GM12891 (cell line): ENCODE data around the gene DCTN5.

ENCODE experiments used
- DNase-seq: peaks from one replicate; pipeline ENCODE4 v3.0.0; 2011; ENCODE audit warnings: low spot score; ENCODE audit not compliant: insufficient read length
- FAIRE-seq: peaks from 2 replicates; lab custom pipeline; 2011; peaks lifted over from hg19 to GRCh38; lab: Jason Lieb, UNC
- PAX5 ChIP-seq: IDR thresholded peaks from 2 replicates; pipeline ENCODE4 v1.6.1; 2011; ENCODE audit warnings: low read length, moderate library complexity, mild to moderate bottlenecking; ENCODE audit not compliant: insufficient read depth, severe bottlenecking
- POLR2A ChIP-seq: IDR thresholded peaks from 2 replicates; pipeline ENCODE4 v1.6.1; 2011; ENCODE audit warnings: low read depth, low read length, control low read depth
- POLR2AphosphoS5 ChIP-seq: IDR thresholded peaks from 2 replicates; pipeline ENCODE4 v1.6.1; 2011; ENCODE audit warnings: low read depth, low read length, control low read depth
- POU2F2 ChIP-seq: IDR thresholded peaks from 2 replicates; pipeline ENCODE4 v1.6.1; 2011; ENCODE audit warnings: low read depth, mild to moderate bottlenecking, control low read depth, low read length, moderate library complexity
- SPI1 ChIP-seq: IDR thresholded peaks from 2 replicates; pipeline ENCODE4 v1.6.1; 2011; ENCODE audit warnings: low read depth, low read length, control low read depth
- TAF1 ChIP-seq: IDR thresholded peaks from 2 replicates; pipeline ENCODE4 v1.6.1; 2011; ENCODE audit warnings: low read depth, low read length, control low read depth

Gene DCTN5

DNA sequence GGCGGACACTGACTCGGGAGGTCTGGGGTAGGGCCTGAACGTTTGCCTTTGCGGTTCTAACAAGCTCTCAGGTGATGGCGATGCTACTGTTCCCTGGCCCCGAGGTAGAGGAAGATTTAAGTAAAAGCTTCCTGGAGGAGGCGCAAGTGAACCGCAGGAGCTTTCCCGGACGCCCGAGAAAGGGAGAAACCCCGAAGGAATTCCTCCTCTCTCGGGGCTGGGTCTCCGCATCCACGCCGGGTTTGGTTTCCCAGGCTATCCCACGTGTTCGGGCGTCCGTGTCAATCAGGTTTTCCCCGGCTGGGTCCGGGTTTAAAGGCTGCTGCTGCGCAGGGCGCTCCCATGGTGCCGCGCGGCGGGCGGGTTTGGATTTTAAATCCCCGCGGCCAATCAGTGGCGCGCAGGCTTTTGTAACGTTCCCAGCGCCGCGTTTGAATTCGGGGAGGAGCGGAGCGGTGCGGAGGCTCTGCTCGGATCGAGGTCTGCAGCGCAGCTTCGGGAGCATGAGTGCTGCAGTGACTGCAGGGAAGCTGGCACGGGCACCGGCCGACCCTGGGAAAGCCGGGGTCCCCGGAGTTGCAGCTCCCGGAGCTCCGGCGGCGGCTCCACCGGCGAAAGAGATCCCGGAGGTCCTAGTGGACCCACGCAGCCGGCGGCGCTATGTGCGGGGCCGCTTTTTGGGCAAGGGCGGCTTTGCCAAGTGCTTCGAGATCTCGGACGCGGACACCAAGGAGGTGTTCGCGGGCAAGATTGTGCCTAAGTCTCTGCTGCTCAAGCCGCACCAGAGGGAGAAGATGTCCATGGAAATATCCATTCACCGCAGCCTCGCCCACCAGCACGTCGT lies 37.4 kb downstream of the DCTN5 start, which contains the start of gene PLK1:
Gene PLK1, plus strand, starts transcription at position 460 of the 844 bp plus-strand sequence. Its CDS starts 44 bp downstream, at position 504.
- FAIRE-seq (peak; percentile 77), DNase-seq (peak; percentile 91)
- TF ChIP-seq POU2F2, result no peak; the same call in 1 of the 2 replicates
- peak; percentile 43; the same call in 1 of the 2 replicates for TF ChIP-seq POLR2AphosphoS5
- no peak for TF ChIP-seq SPI1
- TF ChIP-seq TAF1, result peak; percentile 36; the same call in 1 of the 2 replicates

DNA sequence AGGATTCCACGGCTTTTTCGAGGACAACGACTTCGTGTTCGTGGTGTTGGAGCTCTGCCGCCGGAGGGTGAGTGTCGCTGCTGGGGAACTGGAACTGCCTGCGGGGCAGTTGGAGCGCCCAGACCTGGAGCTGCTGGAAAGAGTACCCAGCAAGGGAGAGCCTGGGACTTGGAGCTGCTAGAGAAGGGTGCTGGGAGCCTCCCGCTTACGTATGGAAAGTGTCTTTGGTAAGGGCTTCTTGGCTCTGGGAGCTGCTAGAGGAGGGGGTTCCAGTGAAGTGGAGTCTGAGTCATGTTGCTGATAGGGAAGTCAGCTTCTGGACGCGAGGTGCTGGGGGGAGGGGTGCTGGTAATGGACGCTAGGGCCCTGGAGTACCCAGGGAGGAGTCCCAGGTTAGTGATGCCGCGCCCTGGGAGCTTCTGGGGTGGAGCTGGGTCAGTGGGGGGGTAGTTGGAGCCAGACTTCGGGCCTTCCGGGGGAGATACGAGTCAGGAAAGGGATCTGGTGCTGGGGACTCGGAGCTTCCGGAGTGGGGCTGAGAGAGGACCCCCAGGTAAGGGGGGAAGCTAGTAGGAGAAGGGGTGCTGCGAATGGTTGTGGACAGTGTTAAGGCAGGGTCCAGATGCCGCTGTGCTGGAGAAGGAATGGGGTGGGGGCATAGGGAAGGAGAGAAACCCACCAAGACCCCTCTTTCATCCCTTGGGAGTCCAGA lies 38.2 kb downstream of the DCTN5 start:
- DNase-seq, result peak; percentile 52
- TF ChIP-seq TAF1 (no peak), SPI1 (0 out of 2 replicates have a peak, but pooled peaks have one; percentile 14)
- no peak for FAIRE-seq

DNA sequence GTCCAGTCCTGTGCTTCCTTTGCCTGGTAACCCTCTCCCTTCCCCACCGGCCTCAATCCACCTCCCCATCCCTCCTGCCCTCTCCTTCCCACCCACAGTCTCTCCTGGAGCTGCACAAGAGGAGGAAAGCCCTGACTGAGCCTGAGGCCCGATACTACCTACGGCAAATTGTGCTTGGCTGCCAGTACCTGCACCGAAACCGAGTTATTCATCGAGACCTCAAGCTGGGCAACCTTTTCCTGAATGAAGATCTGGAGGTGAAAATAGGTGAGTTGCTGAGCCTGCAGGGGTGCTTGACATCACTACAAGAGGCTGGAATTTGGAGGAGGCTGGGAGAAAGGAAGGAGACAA lies 38.7 kb downstream of the DCTN5 start:
- no peak for DNase-seq
- no peak for TF ChIP-seq POLR2A
- TF ChIP-seq POU2F2, result no peak
- no peak for TF ChIP-seq PAX5
- no peak for TF ChIP-seq POLR2AphosphoS5
- TF ChIP-seq TAF1, result no peak
- TF ChIP-seq SPI1, result no peak
- FAIRE-seq, result no peak

DNA sequence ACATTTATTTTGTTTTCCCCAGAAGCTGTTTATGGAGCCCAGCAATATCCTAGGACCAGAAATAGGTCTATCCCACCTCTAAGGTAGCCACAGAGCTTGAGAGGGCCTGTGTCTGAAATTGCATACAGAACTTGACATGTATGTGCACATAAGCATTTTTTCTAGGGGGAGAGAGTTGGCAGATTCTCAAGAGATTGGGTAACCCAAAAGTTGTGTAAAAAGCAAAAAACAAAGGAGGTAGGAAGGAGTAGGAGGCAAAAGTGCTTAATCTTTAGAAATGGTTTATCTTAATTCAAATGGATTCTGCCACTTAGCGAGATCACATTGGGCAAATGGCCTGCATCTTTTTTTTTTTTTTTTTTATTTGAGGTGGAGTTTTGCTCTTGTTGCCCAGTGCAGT lies 40.9 kb downstream of the DCTN5 start:
- FAIRE-seq (no peak), DNase-seq (no peak)
- TF ChIP-seq TAF1, result no peak
- TF ChIP-seq PAX5, result no peak
- TF ChIP-seq POLR2A, result no peak
- no peak for TF ChIP-seq SPI1
- TF ChIP-seq POLR2AphosphoS5, result no peak
- no peak for TF ChIP-seq POU2F2

- FAIRE-seq, result no peak
- TF ChIP-seq POU2F2 (no peak), PAX5 (no peak), TAF1 (no peak), POLR2AphosphoS5 (no peak), POLR2A (no peak)
- DNase-seq, result no peak
Measured at GRCh38 chr16:23683487-23683886, 42.2 kb downstream of the DCTN5 start.

DNA sequence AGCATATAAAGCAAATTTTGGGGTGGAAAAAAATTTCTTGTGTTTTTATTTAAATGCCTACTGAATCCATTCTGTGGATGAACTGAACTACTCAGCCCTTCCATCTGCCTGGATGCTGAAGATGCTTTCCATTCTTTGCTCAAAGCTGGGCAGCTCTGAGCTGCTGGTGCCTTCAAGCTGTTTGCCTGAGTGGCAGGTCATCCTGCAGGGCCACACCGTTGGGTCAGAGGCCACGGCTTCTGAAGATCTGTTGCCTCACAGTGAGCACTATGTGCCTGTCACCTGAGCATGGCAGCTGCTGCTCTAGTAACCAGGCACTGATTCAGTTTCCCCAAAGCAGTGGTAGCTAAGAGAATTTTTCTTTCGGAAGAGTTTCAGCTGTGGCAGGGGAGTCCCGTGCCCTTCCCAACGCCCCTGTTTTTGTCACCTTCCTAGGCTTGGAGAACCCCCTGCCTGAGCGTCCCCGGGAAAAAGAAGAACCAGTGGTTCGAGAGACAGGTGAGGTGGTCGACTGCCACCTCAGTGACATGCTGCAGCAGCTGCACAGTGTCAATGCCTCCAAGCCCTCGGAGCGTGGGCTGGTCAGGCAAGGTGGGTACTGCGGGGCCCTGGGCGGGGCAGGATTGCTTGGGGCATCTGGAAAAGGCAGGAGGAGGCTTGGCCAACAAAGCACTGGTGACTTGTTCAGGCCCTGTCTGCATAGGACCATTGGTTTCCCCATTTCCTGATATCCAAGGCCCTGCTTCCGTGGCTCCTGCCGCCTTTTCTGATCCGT lies 46.0 kb downstream of the DCTN5 start:
- TF ChIP-seq PAX5 (no peak), POLR2A (no peak), POU2F2 (no peak)
- FAIRE-seq (no peak), DNase-seq (no peak)

GRCh38 chr16:23689442-23690187 lies 48.3 kb downstream of the DCTN5 start:
- FAIRE-seq (no peak), DNase-seq (no peak)
- no peak for TF ChIP-seq POLR2AphosphoS5
- no peak for TF ChIP-seq PAX5
- TF ChIP-seq POLR2A, result no peak
- TF ChIP-seq POU2F2, result no peak
- TF ChIP-seq SPI1, result no peak
- no peak for TF ChIP-seq TAF1

- FAIRE-seq (no peak), DNase-seq (no peak)
- TF ChIP-seq TAF1 (no peak), POLR2A (no peak), POU2F2 (no peak), PAX5 (no peak), POLR2AphosphoS5 (no peak; the same call in 1 of the 2 replicates), SPI1 (no peak)
Measured at GRCh38 chr16:23690771-23691482, 49.7 kb downstream of the DCTN5 start.
